Testis (tissue), 2 donors: ENCODE data around the gene RGS7.
A peak's percentile ranks its signal among the peaks of the same experiment; 100 is the strongest.

Source experiments
- POLR2A ChIP-seq: fragments of 450-650 bp; IDR thresholded peaks from one replicate; pipeline ENCODE4 v1.6.1; 2017; ENCODE audit warnings: antibody characterized with exemption, mild to moderate bottlenecking, moderate library complexity
- TF ChIP-seq, protein P1 (sequence below), 3 experiments: fragments of 450-650 bp in 2 of 3; fragments of 200-600 bp in 1 of 3; sonication (generic) in 1 of 3; IDR thresholded peaks; one replicate each; pipeline ENCODE4 v1.5.1; 2016 to 2019; ENCODE audit warnings: antibody characterized with exemption in 3 of 3, mild to moderate bottlenecking in 2 of 3, moderate library complexity in 1 of 3

DNA sequence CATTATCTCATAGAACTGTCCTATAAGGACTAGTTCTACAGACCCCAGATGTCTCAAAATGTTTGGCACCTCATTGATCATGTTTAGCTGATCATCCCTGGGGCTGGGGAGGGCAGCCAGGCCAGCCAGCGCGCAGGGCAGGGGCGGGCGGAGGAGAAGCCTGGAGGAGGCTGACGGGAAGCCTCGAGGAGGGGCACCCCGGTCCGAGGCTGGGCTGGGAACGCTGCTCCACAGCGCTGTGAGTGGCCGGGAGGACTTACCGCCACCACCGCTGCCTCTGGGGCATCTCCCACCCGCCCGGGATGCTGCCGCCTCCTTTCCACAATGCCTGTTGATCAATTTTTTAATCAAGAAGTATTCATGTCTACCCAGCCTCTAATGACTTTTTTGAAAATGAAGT is 585.6 kb downstream of the RGS7 start:
- TF ChIP-seq, protein P1, sequence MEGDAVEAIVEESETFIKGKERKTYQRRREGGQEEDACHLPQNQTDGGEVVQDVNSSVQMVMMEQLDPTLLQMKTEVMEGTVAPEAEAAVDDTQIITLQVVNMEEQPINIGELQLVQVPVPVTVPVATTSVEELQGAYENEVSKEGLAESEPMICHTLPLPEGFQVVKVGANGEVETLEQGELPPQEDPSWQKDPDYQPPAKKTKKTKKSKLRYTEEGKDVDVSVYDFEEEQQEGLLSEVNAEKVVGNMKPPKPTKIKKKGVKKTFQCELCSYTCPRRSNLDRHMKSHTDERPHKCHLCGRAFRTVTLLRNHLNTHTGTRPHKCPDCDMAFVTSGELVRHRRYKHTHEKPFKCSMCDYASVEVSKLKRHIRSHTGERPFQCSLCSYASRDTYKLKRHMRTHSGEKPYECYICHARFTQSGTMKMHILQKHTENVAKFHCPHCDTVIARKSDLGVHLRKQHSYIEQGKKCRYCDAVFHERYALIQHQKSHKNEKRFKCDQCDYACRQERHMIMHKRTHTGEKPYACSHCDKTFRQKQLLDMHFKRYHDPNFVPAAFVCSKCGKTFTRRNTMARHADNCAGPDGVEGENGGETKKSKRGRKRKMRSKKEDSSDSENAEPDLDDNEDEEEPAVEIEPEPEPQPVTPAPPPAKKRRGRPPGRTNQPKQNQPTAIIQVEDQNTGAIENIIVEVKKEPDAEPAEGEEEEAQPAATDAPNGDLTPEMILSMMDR (IDR thresholded peaks at IDR 0.05) = peak in 1 of 3 experiments; percentile 30
- TF ChIP-seq POLR2A = no peak
